K562 (cell line): ENCODE results near the gene NET1. TPM values are rescaled to one million over a fixed set of nuclear protein-coding genes. Genes with fewer than 3 reads are reported as not detected.

Source experiments
- ATAC-seq: fragments of 200-7000 bp; cut with Tn5 transposase; 3 replicates; pipeline ENCODE4 v1.9.1; 2020; ENCODE audit warnings: moderate library complexity
- BruUV-seq: library from RNA; stranded (reverse); fragments of 400-500 nt; replicated peaks from 2 replicates; lab custom pipeline; 2021; lab: Mats Ljungman, UMichigan
- CTCF ChIA-PET: fragments of 300-600 bp; formaldehyde crosslinking; extraction: SDS; loops from one replicate; lab custom pipeline; 2021; ENCODE audit warnings: low intra/inter-chr PET ratio; lab: Yijun Ruan, JAX
- POLR2A ChIA-PET: fragments of 300-600, 350-650 bp; sonication (Branson Sonifier 250); formaldehyde crosslinking; extraction: SDS; loops from one replicate; lab custom pipeline; 2021; ENCODE audit warnings: antibody characterized with exemption, inconsistent platforms; lab: Yijun Ruan, JAX
- DNase-seq, 4 experiments: peaks; one replicate each; pipeline versions ENCODE4 v3.0.0 to v3.0.0-alpha.2; 2011 to 2018; ENCODE audit warnings: low spot score in 3 of 4, mixed read lengths in 3 of 4; ENCODE audit errors: extremely low read depth in 1 of 4
- FAIRE-seq: peaks from 2 replicates; lab custom pipeline; 2011; peaks lifted over from hg19 to GRCh38; lab: Jason Lieb, UNC
- H2AFZ ChIP-seq: 2 replicates; pipeline ENCODE4 v1.6.0; 2011; ENCODE audit warnings: low read depth, low read length, control low read depth, inconsistent platforms
- H3K27ac ChIP-seq: fragments of 200-600 bp; 3 replicates; pipeline ENCODE4 v1.8.0; 2011; ENCODE audit warnings: low read depth, mild to moderate bottlenecking, control low read depth, inconsistent platforms, low read length, moderate library complexity, mixed read lengths; ENCODE audit errors: extremely low read depth
- H3K27me3 ChIP-seq, 2 experiments: fragments of 300-600 bp in 1 of 2; 2 replicates in 1 of 2; 3 replicates in 1 of 2; pipeline versions ENCODE4 v1.6.0 to v1.8.0; 2011; ENCODE audit warnings: inconsistent platforms in 2 of 2, low read length in 2 of 2, mild to moderate bottlenecking in 1 of 2, mixed read lengths in 1 of 2, moderate library complexity in 1 of 2; ENCODE audit not compliant: control insufficient read depth in 2 of 2, insufficient read depth in 2 of 2
- H3K36me3 ChIP-seq: fragments of 300-600 bp; 3 replicates; pipeline ENCODE4 v1.8.0; 2011; ENCODE audit warnings: mild to moderate bottlenecking, low read length, inconsistent platforms; ENCODE audit not compliant: control insufficient read depth, insufficient read depth
- H3K4me1 ChIP-seq, 2 experiments: fragments of 200-600 bp in 1 of 2; replicated peaks in 1 of 2; 2 replicates in 1 of 2; 3 replicates in 1 of 2; pipeline versions ENCODE4 v1.5.1 to v1.8.0; 2011; ENCODE audit warnings: inconsistent platforms in 2 of 2, low read length in 2 of 2, mild to moderate bottlenecking in 1 of 2, mixed read lengths in 1 of 2, moderate library complexity in 1 of 2; ENCODE audit not compliant: control insufficient read depth in 2 of 2, insufficient read depth in 2 of 2
- H3K4me2 ChIP-seq: 2 replicates; pipeline ENCODE4 v1.6.1; 2011; ENCODE audit warnings: low read length, control low read depth, inconsistent platforms, mixed read lengths; ENCODE audit not compliant: insufficient read depth
- H3K4me3 ChIP-seq: fragments of 200-600 bp; sonication (generic), shearing (Covaris generic); 2 replicates; pipeline ENCODE4 v1.5.1; 2016; ENCODE audit warnings: control low read depth, inconsistent platforms
- H3K79me2 ChIP-seq: fragments of 200-600 bp; 3 replicates; pipeline ENCODE4 v1.8.0; 2011; ENCODE audit warnings: low read length, inconsistent platforms; ENCODE audit not compliant: control insufficient read depth, insufficient read depth
- H3K9ac ChIP-seq, 2 experiments: 2 replicates each; pipeline versions ENCODE4 v1.6.0 to v1.6.1; 2011; ENCODE audit warnings: low read depth in 2 of 2, low read length in 2 of 2, control low read depth in 1 of 2, inconsistent platforms in 1 of 2, mild to moderate bottlenecking in 1 of 2, mixed read lengths in 1 of 2; ENCODE audit not compliant: insufficient read depth in 1 of 2
- H3K9me1 ChIP-seq: one replicate; pipeline ENCODE4 v1.6.0; 2011; ENCODE audit warnings: inconsistent platforms, mild to moderate bottlenecking, low read length, moderate library complexity; ENCODE audit not compliant: control insufficient read depth, insufficient read depth
- H3K9me3 ChIP-seq: replicated peaks from 2 replicates; pipeline ENCODE4 v1.5.1; 2011; ENCODE audit warnings: low read depth, low read length, inconsistent platforms; ENCODE audit not compliant: control insufficient read depth, insufficient read depth
- H4K20me1 ChIP-seq: replicated peaks from 2 replicates; pipeline ENCODE4 v1.6.1; 2011; ENCODE audit warnings: low read length, inconsistent platforms, mixed read lengths; ENCODE audit not compliant: control insufficient read depth, insufficient read depth
- BCL6 ChIP-seq: fragments of 250-450 bp; sonication (Bioruptor Pico); IDR thresholded peaks from 2 replicates; pipeline ENCODE4 v1.4.0; 2020
- BCOR ChIP-seq: fragments of 450-650 bp; IDR thresholded peaks from 2 replicates; pipeline ENCODE4 v1.6.1; 2016
- CEBPG ChIP-seq, 3 experiments: fragments of 200-800 bp in 1 of 3; sonication (Bioruptor generic) in 1 of 3; sonication (generic) in 1 of 3; formaldehyde crosslinking in 1 of 3; IDR thresholded peaks in 2 of 3; conservative IDR thresholded peaks in 1 of 3; 2 replicates each; pipeline versions ENCODE4 v1.6.1 to v1.8.0; 2016 to 2022; ENCODE audit warnings: missing compliant biosample characterization in 2 of 3, missing genetic modification characterization in 2 of 3, mild to moderate bottlenecking in 1 of 3, missing genetic modification reagents in 1 of 3
- CREM ChIP-seq: IDR thresholded peaks from 2 replicates; pipeline ENCODE4 v1.6.1; 2014; ENCODE audit warnings: antibody characterized with exemption, low read depth
- EP400 ChIP-seq: fragments of 450-650 bp; IDR thresholded peaks from 2 replicates; pipeline ENCODE4 v1.6.1; 2017; ENCODE audit warnings: antibody characterized with exemption, mild to moderate bottlenecking, moderate library complexity
- MCM7 ChIP-seq, 2 experiments: fragments of 450-650 bp; IDR thresholded peaks; 2 replicates each; pipeline ENCODE4 v1.6.1; 2016 to 2018
- MEF2A ChIP-seq: IDR thresholded peaks from 2 replicates; pipeline ENCODE4 v1.6.1; 2011; ENCODE audit warnings: low read depth, mild to moderate bottlenecking, low read length, moderate library complexity; ENCODE audit not compliant: control insufficient read depth
- POLR3A ChIP-seq: IDR thresholded peaks from 2 replicates; pipeline ENCODE4 v1.6.1; 2011; ENCODE audit warnings: borderline replicate concordance, mild to moderate bottlenecking, moderate library complexity; ENCODE audit not compliant: insufficient read length, insufficient read depth; ENCODE audit errors: extremely low read depth
- SMAD1 ChIP-seq: fragments of 150-350 bp; IDR thresholded peaks from 2 replicates; pipeline ENCODE4 v1.6.1; 2014; ENCODE audit warnings: low read length, low read depth; ENCODE audit not compliant: partially characterized antibody
- SPI1 ChIP-seq: IDR thresholded peaks from 2 replicates; pipeline ENCODE4 v1.6.1; 2011; ENCODE audit warnings: low read depth, low read length, control low read depth, borderline replicate concordance
- WGBS: fragments of 100-300 bp; shearing (Covaris generic); methylation state at CpG from one replicate; pipeline ENCODE4 v1.1.6; 2016; ENCODE audit warnings: low coverage, mixed read lengths; ENCODE audit not compliant: insufficient coverage; ENCODE audit errors: missing lambda C conversion rate; 5-methylcytosine and 5-hydroxymethylcytosine counted together
- in situ Hi-C: fragments of 300-500 bp; cut with MboI; formaldehyde crosslinking; loops from 4 replicates; pipeline ENCODE4 v1.15.0; 2018; ENCODE audit warnings: inconsistent platforms, mixed read lengths
- intact Hi-C: fragments of 100-400 bp; cut with micrococcal nuclease; formaldehyde crosslinking; loops from 2 replicates; pipeline ENCODE4 v1.14.2; 2022
- polyA plus RNA-seq, 8 experiments: library from polyadenylated mRNA; depleted of rRNA in 4 of 8; stranded (reverse) in 5 of 8; unstranded in 3 of 8; fragments of >200 nt; fragmentation: Nextera tagmentation in 2 of 8; fragmentation: Illumina TruSeq in 1 of 8; extraction: Ambion mirVana in 2 of 8; extraction: Trizol in 1 of 8; gene quantifications; 2 replicates each; pipeline versions ENCODE4 v1.2.1 to v1.2.3, GENCODE V29; 2011 to 2014; ENCODE audit warnings: inconsistent platforms in 1 of 8, missing spikeins in 1 of 8
- total RNA-seq, 7 experiments: library from RNA; depleted of rRNA in 6 of 7; stranded (reverse); fragments of >200 nt in 6 of 7; fragmentation: Illumina TruSeq in 2 of 7; extraction: Trizol in 2 of 7; gene quantifications; 2 replicates each; pipeline versions ENCODE4 v1.2.1 to v1.2.3, GENCODE V29; 2011 to 2021; ENCODE audit warnings: low replicate concordance in 1 of 7

Gene NET1
- total and polyA plus RNA-seq, 9 of the 15 experiments (the other 6 are each of a cell fraction or from before 2014, with no cell fraction given) = 47.4 to 258 (median 106) TPM

- Histone ChIP-seq H3K4me3 (no peak overlapping the region), H3K4me2 (no peak overlapping the region), H3K9me1 (no peaks in the 10 kb centered on the region), H3K79me2 (no peaks in the 10 kb centered on the region), H3K27ac (no peak overlapping the region), H2AFZ (no peak overlapping the region), H3K9ac (no peak overlapping the region; a peak in 1 of 4 replicates), H3K4me1 (peaks cover 16 to 41% of the 10 kb centered on the region in 2 experiments), H3K27me3 (peaks cover 0 to 9% of the 10 kb centered on the region in 2 experiments; a peak in 3 of 5 replicates), H3K36me3 (no peaks in the 10 kb centered on the region), H4K20me1 (no peaks in the 10 kb centered on the region; the same call in 1 of the 2 replicates), H3K9me3 (no peaks in the 10 kb centered on the region)
- WGBS = 74% methylated on average over 14 of the region's 14 CpGs
- FAIRE-seq (no peak), ATAC-seq (no peak), DNase-seq (no peak)
- in situ Hi-C loops (no loop called here), intact Hi-C loops (no loop called here)
- POLR2A ChIA-PET = no interaction called here
- no peak for TF ChIP-seq EP400
- no peak for TF ChIP-seq SMAD1
- TF ChIP-seq BCL6 (CRISPR knock-in tag) = no peak
- no peak for TF ChIP-seq MEF2A
- TF ChIP-seq POLR3A = no peak
- TF ChIP-seq MCM7 (IDR thresholded peaks at IDR 0.05) = no peak
- no peak for TF ChIP-seq CEBPG (CRISPR knock-in tag; IDR thresholded peaks at IDR 0.05)
- no peak for TF ChIP-seq CEBPG (tag; conservative IDR thresholded peaks at IDR 0.05 in 1 of 2, IDR thresholded peaks at IDR 0.05 in 1 of 2)
- no peak for TF ChIP-seq CREM
- no peak for TF ChIP-seq BCOR
- no peak for TF ChIP-seq SPI1
- CTCF ChIA-PET = no interaction called here
- no TSS peak for BruUV-seq
These were observed 95.3 kb downstream of the NET1 start for GRCh38 chr10:5507649-5508131.
